Osteocyte (in vitro differentiated cells): Measurements from ENCODE around the gene LILRB2. TPM values are rescaled to one million over a fixed set of nuclear protein-coding genes. Genes with fewer than 3 reads are reported as not detected.
"Not testable (repeated sequence)": the region's sequence is repeated elsewhere in the genome, so short reads cannot be mapped to it uniquely, and the experiment has no call there.

ENCODE experiments used
- DNase-seq: peaks from one replicate; pipeline ENCODE4 v3.0.0; 2021; ENCODE audit warnings: mixed read lengths; ENCODE audit not compliant: unreplicated experiment; ENCODE audit errors: extremely low spot score
- H3K27ac Mint-ChIP-seq: one replicate; pipeline ENCODE4 v1.8.0; 2021; ENCODE audit warnings: mild to moderate bottlenecking, mixed read lengths; ENCODE audit not compliant: unreplicated experiment
- H3K27me3 Mint-ChIP-seq: one replicate; pipeline ENCODE4 v1.8.0; 2021; ENCODE audit warnings: mixed read lengths; ENCODE audit not compliant: unreplicated experiment
- H3K36me3 Mint-ChIP-seq: one replicate; pipeline ENCODE4 v1.8.0; 2021; ENCODE audit warnings: mixed read lengths; ENCODE audit not compliant: unreplicated experiment
- H3K4me1 Mint-ChIP-seq: one replicate; pipeline ENCODE4 v1.8.0; 2021; ENCODE audit warnings: mixed read lengths; ENCODE audit not compliant: unreplicated experiment
- H3K4me3 Mint-ChIP-seq: one replicate; pipeline ENCODE4 v1.8.0; 2021; ENCODE audit warnings: mild to moderate bottlenecking, moderate library complexity, mixed read lengths; ENCODE audit not compliant: unreplicated experiment
- H3K9me3 Mint-ChIP-seq: one replicate; pipeline ENCODE4 v1.8.0; 2021; ENCODE audit warnings: mixed read lengths; ENCODE audit not compliant: unreplicated experiment
- total RNA-seq: library from RNA; stranded (reverse); gene quantifications from 2 replicates; pipeline ENCODE4 v1.2.1, GENCODE V29; 2021
- TF ChIP-seq, protein P1 (sequence below): fragments of 200-600 bp; sonication (generic); IDR thresholded peaks from 2 replicates; pipeline ENCODE4 v1.5.0; 2021; ENCODE audit warnings: antibody characterized with exemption, mild to moderate bottlenecking, moderate library complexity

Gene LILRB2
- total RNA-seq, 1 donor from 2014 or later: not detected

DNA sequence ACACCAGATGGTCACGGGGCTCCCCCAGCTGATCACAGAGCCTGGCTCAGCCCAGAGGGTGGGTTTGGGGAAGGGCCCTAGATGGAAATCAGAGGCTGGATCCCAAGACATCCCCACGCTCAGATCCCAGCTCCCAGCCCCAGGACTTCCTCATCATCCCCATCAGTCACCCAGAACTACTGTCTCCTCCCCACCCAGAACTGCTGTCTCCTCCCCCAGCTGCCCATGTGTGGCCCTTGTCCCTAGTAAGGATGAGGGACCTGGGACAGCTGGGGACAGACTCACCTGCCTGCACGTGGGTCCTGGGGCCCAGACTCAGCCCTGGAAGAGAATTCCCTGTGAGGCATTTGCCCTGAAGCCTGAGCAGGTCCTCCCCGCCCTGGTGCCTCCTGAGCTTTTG, 38.7 kb downstream of the LILRB2 start:
- H3K27ac Mint-ChIP-seq, H3K36me3 Mint-ChIP-seq, H3K9me3 Mint-ChIP-seq, H3K27me3 Mint-ChIP-seq, H3K4me1 Mint-ChIP-seq, DNase-seq, H3K4me3 Mint-ChIP-seq: not testable (repeated sequence)

DNA sequence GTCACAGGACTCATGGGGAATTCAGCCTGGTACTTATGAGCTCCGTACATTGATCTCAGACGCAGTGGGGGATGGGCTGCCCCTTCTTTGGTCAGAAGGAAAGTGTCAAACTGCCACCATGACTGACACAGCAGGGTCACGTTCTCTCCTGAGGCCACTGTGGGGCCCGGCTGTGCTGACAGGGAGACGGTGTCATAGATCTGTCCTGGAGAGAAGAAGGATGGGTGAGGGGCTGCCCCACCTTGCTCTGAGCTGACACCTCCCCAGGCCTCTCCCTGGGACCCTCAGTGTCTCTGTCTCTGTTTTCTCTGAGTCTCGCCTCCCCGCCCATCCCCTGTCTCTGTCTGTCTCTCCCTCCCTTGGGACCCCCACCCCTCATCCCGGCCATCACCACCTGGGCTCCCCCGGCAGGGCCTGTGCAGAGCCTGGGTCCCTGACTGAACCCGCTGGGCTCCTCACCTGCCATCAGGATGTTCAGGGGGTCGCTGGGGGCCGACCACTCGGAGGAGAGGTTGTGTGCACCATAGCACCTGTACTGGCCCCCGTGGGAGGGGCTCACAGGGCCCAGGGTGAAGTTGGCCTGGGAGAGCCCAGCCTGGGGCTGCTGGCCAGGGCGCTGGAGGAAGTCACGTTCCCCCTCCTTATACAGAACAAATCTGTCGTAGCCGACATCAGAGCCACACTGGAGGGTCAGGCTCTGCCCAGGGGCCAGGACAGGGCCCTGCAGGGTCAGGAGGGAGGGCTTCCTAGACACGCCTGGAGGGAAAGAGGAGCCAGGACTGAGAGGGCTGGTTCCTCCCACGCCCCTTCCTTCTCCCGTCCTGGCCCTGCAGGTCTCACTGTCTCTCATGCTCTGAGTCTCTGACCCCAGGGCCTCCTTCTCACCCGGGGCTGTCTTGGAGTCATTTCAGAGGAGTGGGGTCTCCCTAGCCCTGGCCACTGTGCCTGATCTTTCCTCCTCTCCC, 40.3 kb downstream of the LILRB2 start:
- H3K4me1 Mint-ChIP-seq, H3K27me3 Mint-ChIP-seq, H3K27ac Mint-ChIP-seq, DNase-seq, H3K4me3 Mint-ChIP-seq, H3K36me3 Mint-ChIP-seq, H3K9me3 Mint-ChIP-seq: not testable (repeated sequence)

DNA sequence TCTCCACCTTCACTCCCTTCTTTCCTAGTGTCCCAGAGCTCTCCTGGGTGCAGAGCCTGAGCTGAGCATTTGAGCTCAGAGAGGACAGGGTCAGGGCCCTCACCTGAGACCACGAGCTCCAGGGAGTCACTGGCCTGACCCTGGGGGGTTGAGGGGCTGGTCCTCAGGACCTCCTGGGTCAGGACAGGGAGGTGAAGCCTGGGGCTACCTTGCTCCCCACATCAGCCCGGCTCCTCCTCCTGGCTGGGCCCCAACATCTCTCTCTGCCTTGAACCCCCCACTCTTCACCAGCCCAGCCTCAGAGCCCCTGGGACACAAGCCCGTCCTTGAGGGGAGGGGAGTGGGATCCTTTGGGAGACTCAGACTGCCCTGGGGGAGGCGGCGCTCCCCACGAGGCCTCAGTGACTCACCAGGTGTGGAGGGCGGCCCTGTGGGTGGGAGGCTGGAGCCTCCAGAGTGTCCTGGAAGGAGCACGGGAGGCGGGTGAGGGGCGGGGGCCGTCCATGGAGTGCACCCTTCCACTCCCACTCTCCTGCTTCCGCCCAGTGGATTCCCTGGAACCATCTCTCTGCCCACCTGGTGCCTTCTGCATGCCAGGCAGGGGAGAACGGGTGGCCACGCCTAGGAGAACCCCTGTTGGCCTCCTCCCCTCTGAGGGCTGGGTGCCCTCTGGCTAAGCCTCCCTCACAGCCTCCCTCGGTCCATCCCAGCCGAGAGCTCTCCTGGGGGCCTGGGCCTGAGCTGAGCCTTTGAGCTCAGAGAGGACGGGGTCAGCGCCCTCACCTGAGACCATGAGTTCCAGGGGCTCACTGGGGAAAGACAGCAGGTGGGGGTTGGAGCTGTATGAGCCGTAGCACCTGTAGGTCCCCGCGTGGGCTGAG, 41.2 kb downstream of the LILRB2 start:
- not testable (repeated sequence) for H3K4me3 Mint-ChIP-seq, H3K4me1 Mint-ChIP-seq, H3K36me3 Mint-ChIP-seq, DNase-seq, H3K9me3 Mint-ChIP-seq, H3K27me3 Mint-ChIP-seq, H3K27ac Mint-ChIP-seq

DNA sequence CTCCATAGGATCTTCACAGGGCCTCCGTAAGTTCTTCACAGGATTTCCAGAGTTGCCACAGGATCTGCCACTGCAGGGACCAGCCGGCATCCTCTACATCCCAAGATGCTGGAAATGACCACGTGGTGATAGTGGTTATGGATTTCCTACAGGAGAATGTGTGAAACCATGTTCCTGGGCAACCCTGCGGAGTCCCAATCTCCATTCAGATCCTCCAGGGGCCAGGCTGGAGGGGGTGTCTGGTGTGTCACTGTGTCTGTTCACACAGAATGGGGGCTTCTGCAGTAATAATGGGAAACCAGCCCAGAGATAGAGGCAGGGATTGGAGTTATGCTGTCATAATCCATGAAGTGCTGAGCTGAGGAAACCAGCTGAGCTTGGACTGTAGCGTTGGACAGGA, 47.0 kb downstream of the LILRB2 start:
- Mint-ChIP-seq H3K27ac (no peak overlapping the region), H3K9me3 (no peaks in the 10 kb centered on the region), H3K4me3 (no peak overlapping the region), H3K36me3 (no peaks in the 10 kb centered on the region), H3K4me1 (peaks cover 2% of the 10 kb centered on the region), H3K27me3 (peaks cover 38% of the 10 kb centered on the region)
- no peak for DNase-seq
- TF ChIP-seq, protein P1, sequence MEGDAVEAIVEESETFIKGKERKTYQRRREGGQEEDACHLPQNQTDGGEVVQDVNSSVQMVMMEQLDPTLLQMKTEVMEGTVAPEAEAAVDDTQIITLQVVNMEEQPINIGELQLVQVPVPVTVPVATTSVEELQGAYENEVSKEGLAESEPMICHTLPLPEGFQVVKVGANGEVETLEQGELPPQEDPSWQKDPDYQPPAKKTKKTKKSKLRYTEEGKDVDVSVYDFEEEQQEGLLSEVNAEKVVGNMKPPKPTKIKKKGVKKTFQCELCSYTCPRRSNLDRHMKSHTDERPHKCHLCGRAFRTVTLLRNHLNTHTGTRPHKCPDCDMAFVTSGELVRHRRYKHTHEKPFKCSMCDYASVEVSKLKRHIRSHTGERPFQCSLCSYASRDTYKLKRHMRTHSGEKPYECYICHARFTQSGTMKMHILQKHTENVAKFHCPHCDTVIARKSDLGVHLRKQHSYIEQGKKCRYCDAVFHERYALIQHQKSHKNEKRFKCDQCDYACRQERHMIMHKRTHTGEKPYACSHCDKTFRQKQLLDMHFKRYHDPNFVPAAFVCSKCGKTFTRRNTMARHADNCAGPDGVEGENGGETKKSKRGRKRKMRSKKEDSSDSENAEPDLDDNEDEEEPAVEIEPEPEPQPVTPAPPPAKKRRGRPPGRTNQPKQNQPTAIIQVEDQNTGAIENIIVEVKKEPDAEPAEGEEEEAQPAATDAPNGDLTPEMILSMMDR: no peak

DNA sequence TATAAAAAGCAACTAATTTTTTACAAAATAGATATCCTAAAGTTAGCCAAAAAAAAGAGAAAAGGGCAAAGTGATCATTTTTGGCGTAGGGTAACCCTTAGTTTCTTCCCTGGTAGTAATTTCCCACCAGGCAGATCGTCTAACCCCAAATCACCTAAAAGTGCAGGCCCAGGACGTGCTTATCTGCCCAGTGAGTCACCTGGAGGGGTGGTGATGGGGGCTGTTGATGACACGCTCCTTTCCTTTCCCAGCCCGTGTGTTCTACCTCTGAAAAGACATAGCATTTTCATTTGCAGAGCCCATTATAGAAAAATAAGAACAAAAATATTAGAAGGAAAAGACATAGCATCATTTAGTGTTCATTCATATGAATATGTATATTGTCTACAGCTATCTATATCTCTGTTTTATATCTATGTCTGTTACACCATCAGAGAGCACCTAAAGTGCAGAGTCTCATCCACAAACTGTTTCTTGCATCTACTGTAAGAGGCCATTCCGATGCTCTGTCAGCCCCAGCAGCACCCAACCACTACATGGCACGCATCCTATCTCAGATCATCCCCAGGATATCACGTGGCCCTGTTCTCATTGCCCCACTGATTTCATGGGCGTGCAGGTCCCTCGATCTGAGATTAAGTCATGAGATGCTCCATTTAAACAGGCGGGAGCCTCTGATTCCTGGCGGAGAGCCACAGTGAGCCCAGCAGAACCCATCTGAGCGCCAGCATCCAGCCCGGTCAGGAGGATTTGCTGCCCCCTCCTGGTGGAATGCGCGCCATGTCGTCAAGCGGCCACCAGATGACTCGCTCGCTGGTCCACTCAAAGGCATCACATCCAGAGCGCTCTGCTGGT, 49.6 kb downstream of the LILRB2 start:
- no peaks in the 10 kb centered on the region for H3K9me3 Mint-ChIP-seq
- H3K36me3 Mint-ChIP-seq: no peaks in the 10 kb centered on the region
- TF ChIP-seq, protein P1: peak; percentile 98
- H3K4me1 Mint-ChIP-seq: peaks cover 2% of the 10 kb centered on the region
- H3K27ac Mint-ChIP-seq: no peak overlapping the region
- H3K27me3 Mint-ChIP-seq: peaks cover 36% of the 10 kb centered on the region
- H3K4me3 Mint-ChIP-seq: no peak overlapping the region
- peak; percentile 95 for DNase-seq

DNA sequence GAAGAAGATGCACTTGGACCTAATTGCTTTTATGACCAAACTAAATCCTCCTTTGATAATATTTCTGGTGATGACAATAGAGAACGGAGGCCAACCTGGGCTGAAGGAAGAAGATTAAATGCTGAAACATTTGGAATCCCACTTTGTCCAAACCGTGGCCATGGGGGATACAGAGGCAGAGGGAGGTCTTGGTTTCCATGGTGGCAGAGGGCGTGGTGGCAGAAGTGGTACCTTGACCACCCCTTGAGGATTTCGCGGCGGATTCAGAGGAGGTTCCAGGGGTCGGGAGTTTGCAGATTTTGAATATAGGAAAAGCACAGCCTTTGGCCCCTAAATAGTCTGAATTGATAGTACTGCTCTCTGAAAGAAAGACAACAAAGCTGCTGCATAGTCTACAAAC, 50.9 kb downstream of the LILRB2 start:
- Mint-ChIP-seq H3K4me1 (peaks cover 2% of the 10 kb centered on the region), H3K4me3 (no peak overlapping the region), H3K36me3 (no peaks in the 10 kb centered on the region), H3K9me3 (no peaks in the 10 kb centered on the region), H3K27me3 (peaks cover 42% of the 10 kb centered on the region), H3K27ac (no peak overlapping the region)
- TF ChIP-seq, protein P1: no peak
- DNase-seq: no peak
